GM12878 (cell line): ENCODE data around the gene RASIP1.

Source experiments
- CBX3 ChIP-seq: fragments of 200-600 bp; sonication (generic); IDR thresholded peaks from 2 replicates; pipeline ENCODE4 v1.6.1; 2016; ENCODE audit warnings: low read depth, borderline replicate concordance
- CEBPB ChIP-seq, 2 experiments: fragments of 150-350 bp in 1 of 2; IDR thresholded peaks; 2 replicates each; pipeline ENCODE4 v1.6.1; 2012 to 2014; ENCODE audit warnings: low read depth in 2 of 2, low read length in 2 of 2, borderline replicate concordance in 1 of 2, inconsistent platforms in 1 of 2
- EZH2 ChIP-seq: IDR thresholded peaks from 2 replicates; pipeline ENCODE4 v1.6.1; 2012; ENCODE audit warnings: low read depth, mild to moderate bottlenecking, control low read depth, inconsistent platforms, low read length, borderline replicate concordance; ENCODE audit not compliant: control insufficient read depth
- MAX ChIP-seq: IDR thresholded peaks from 2 replicates; pipeline ENCODE4 v1.6.1; 2012; ENCODE audit warnings: low read depth, low read length, improper control_type of control experiment
- MYC ChIP-seq: IDR thresholded peaks from 2 replicates; pipeline ENCODE4 v1.6.1; 2011; ENCODE audit warnings: mild to moderate bottlenecking, low read length, moderate library complexity, inconsistent platforms; ENCODE audit not compliant: insufficient read depth, insufficient replicate concordance, insufficient read length, severe bottlenecking
- PAX5 ChIP-seq: IDR thresholded peaks from 2 replicates; pipeline ENCODE4 v1.6.1; 2011; ENCODE audit warnings: low read depth, low read length, borderline replicate concordance
- POLR2AphosphoS5 ChIP-seq: IDR thresholded peaks from 2 replicates; pipeline ENCODE4 v1.6.1; 2011; ENCODE audit warnings: mild to moderate bottlenecking, low read length, inconsistent platforms
- SMAD1 ChIP-seq: fragments of 450-650 bp; IDR thresholded peaks from 2 replicates; pipeline ENCODE4 v1.6.1; 2018; ENCODE audit warnings: mild to moderate bottlenecking, low read depth; ENCODE audit not compliant: partially characterized antibody
- SP1 ChIP-seq: IDR thresholded peaks from one replicate; pipeline ENCODE4 v1.6.1; 2011; ENCODE audit warnings: low read depth, low read length
- SREBF2 ChIP-seq: IDR thresholded peaks from 2 replicates; pipeline ENCODE4 v1.6.1; 2012; ENCODE audit warnings: mild to moderate bottlenecking, low read length
- TF ChIP-seq, protein P1 (sequence below), 3 experiments: IDR thresholded peaks in 2 of 3; conservative IDR thresholded peaks in 1 of 3; 2 replicates each; pipeline ENCODE4 v1.5.1; 2011; ENCODE audit warnings: low read depth in 3 of 3, low read length in 3 of 3, mild to moderate bottlenecking in 3 of 3, control low read depth in 2 of 3, moderate library complexity in 2 of 3, inconsistent platforms in 1 of 3, mixed read lengths in 1 of 3; ENCODE audit not compliant: control insufficient read depth in 2 of 3, insufficient read depth in 1 of 3; ENCODE audit errors: extremely low read depth in 1 of 3

DNA sequence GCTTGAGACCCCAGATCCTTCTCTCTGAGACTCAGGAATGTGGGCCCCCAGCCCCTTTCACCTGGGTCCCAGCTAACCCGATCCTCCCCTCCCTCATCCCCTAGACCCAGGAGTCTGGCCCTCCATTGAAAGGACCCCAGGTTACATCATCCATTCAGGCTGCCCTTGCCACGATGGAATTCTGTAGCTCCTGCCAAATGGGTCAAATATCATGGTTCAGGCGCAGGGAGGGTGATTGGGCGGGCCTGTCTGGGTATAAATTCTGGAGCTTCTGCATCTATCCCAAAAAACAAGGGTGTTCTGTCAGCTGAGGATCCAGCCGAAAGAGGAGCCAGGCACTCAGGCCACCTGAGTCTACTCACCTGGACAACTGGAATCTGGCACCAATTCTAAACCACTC is 15.4 kb upstream of the RASIP1 start:
- TF ChIP-seq CBX3: no peak
- no peak for TF ChIP-seq SMAD1
- TF ChIP-seq SP1: no peak
- no peak for TF ChIP-seq SREBF2
- TF ChIP-seq, protein P1, sequence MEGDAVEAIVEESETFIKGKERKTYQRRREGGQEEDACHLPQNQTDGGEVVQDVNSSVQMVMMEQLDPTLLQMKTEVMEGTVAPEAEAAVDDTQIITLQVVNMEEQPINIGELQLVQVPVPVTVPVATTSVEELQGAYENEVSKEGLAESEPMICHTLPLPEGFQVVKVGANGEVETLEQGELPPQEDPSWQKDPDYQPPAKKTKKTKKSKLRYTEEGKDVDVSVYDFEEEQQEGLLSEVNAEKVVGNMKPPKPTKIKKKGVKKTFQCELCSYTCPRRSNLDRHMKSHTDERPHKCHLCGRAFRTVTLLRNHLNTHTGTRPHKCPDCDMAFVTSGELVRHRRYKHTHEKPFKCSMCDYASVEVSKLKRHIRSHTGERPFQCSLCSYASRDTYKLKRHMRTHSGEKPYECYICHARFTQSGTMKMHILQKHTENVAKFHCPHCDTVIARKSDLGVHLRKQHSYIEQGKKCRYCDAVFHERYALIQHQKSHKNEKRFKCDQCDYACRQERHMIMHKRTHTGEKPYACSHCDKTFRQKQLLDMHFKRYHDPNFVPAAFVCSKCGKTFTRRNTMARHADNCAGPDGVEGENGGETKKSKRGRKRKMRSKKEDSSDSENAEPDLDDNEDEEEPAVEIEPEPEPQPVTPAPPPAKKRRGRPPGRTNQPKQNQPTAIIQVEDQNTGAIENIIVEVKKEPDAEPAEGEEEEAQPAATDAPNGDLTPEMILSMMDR (IDR thresholded peaks at IDR 0.05 in 2 of 3, conservative IDR thresholded peaks at IDR 0.05 in 1 of 3; ENCODE audit: control insufficient read depth in 2 of 3, extremely low read depth in 1 of 3, insufficient read depth in 1 of 3, low read depth in 3 of 3, low read length in 3 of 3): no peak
- no peak for TF ChIP-seq CEBPB (IDR thresholded peaks at IDR 0.05; ENCODE audit: borderline replicate concordance in 1 of 2, low read depth in 2 of 2, low read length in 2 of 2)
- no peak for TF ChIP-seq MYC
- TF ChIP-seq PAX5: no peak
- no peak for TF ChIP-seq POLR2AphosphoS5
- no peak for TF ChIP-seq MAX
- TF ChIP-seq EZH2: no peak
